Glomerular visceral epithelial cell (primary cell): ENCODE data around the gene CHAC1.
A peak's percentile ranks its signal among the peaks of the same experiment; 100 is the strongest.
"Not testable (repeated sequence)": the region's sequence is repeated elsewhere in the genome, so short reads cannot be mapped to it uniquely, and the experiment has no call there.

Source experiments
- DNase-seq: peaks from one replicate; pipeline ENCODE4 v3.0.0-alpha.2; 2016; ENCODE audit errors: extremely low spot score

Gene CHAC1

GRCh38 chr15:40937762-40938535 is 15.3 kb upstream of the CHAC1 start:
- peak; percentile 67 for DNase-seq

- no peak for DNase-seq
These were observed 14.8 kb upstream of the CHAC1 start for GRCh38 chr15:40938536-40938870.

DNA sequence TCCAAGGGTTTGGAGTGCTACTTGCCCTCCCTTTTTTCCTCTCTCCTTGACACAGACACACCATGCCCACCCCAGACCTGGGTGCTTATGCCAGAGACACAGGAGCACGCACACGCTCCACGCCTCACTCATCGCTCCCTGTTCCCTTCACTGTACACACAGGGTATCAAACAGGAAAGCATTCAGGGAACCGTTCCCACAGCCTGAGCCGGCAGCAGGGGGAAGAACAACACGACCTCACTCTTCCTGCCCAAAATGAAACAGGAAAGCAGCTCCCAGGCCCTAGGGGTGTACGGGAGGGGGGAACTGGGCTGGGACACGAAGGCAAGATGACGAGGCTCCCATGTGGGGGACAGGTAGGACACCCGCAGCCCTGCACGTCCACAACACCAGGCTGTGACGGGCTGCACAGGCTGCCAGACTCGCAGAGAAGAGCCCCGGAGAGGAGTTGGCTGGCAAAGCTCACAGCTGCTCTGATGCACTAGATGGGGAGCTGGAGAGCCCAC is 12.9 kb upstream of the CHAC1 start:
- DNase-seq, result no peak

DNA sequence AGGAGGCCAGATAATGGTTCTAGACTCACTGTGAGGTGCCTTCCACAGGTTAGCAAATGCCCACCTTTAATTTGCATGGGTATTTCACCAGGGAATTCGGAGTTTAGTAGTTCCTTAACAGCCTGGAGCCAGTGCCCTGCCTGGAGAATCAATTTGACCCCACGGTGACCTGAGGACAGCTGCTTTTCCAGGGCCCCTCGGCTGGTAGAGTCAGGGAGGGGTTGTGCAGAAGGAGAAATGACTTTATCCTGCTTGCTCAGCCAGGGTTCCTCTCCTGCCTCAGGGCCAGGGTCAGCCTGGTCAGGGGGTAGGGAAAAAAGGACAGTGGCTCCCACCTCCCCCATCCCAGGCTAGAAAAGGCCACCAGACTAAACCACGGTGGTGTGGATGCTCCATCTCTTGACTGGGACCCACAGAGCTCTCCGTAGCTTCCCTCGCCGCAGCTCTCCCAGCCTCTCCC is 12.2 kb upstream of the CHAC1 start:
- no peak for DNase-seq

DNA sequence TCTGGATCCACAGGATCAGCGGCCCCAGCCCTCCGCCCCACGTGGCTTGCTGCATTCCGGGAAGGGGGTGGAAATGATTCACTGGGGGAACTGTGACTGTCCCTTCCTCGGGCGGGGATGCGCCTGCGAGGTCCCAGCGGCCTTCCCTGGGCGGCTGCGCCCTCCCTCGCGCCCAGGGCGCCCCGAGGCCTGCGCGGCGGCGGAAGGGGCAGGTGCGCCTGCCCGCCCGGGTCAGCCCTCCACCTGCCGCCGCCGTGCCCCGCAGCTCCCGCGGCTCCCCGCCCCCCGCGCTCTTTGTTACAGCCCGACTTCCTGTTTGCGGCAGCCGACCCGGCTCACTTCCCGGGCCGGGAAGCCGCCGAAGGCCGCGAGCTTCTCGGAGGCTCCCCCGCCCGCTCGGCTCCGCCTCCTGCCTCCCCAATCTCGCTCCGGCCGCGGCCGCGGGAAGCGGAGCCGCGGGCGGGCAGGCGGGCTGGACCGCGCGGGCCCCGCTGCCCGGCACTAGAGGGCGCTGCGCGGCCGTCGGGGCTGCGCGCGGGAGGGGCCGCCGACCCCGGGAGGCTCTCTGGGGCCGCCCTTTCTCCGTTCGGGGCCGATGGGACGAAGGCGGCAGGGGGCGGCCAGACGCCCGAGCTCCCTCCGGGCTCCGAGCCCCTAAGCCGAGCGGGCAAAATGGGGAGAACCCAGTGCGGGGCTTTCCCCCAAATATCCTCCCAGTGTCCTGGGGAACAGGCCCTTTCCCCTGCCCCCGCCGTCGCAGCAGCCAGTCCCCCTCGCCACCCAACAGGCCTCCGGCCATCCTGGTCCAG is 11.5 kb upstream of the CHAC1 start:
- peak; percentile 89 for DNase-seq

DNA sequence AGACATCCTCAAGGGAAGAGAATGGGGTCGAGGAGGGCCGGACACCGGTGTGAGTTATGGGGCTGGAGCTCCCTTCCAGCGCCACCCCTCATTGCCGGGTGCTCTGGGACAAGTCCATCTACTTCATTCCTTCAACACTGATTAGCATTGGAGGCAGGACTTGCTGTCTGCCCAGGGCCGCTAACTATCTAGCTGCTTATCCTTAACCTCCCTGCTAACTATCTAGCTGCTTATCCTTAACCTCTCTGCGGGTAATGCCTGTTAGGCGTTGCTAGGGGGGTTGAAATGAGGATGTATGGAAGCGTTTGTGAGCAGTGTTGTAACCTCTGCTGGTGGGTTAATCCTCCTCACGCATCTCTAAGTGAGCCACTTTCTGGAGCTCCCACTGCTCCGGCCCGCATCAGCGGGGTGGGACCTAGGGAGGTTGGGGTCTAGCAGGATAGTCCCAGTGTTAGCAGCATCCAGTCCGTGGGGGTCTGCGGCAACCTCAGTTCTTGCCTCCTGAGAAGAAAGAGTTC is 10.9 kb upstream of the CHAC1 start:
- DNase-seq, result no peak

DNA sequence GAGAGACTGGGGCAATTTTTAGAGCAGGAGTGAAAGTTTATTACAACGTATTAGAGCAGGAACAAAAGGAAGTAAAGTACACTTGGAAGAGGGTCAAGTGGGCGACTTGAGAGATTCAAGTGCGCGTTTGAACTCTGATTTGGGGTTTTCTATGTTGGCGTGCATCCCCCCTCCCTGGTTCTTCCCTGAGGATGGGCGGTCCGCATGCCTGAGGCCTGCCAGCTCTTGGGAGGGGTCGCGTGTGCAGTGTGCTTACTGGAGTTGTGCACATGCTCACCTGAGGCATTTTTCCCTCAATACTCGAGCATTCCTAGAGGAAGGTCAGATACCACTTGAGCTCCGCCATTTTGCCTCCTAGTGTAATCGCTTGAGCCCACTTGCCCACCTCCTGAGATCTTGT is 10.4 kb upstream of the CHAC1 start:
- DNase-seq, result no peak

DNA sequence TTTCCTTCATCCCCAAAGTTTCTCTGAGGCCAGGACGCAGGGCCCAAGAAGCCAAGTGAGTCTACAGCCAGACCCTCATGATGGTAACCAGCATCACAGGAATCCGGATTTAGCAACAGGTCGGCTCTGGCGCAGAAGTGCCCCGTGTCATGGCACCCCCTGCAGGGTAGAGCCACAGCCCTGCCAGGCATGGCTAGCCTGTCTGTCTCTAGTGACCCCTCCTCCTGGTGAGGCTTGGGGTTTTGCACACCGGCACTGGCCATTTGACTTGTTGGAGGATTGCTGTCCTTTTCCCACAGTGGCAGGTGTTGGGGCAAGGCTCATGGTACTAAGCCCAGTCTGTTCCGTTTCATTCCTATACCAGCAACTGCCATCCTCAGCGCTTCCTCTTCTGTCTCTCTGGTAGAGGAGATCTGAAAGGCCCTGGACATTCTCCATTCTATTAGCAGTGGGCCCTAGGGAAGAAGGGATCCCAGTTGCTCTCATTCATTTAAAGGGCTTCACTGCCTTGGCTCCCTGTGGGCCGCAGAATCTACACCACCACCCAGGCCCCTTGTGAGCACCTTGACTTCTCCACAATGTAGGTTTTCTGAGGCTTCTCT is 9.4 kb upstream of the CHAC1 start:
- no peak for DNase-seq

- no peak for DNase-seq
These were observed 8.6 kb upstream of the CHAC1 start for GRCh38 chr15:40944510-40945296.

GRCh38 chr15:40948706-40949473 is 4.4 kb upstream of the CHAC1 start:
- no peak for DNase-seq

- DNase-seq, result no peak
These were observed 3.5 kb upstream of the CHAC1 start for GRCh38 chr15:40949756-40950207.

GRCh38 chr15:40951764-40952163 is 1.5 kb upstream of the CHAC1 start:
- DNase-seq, result no peak

GRCh38 chr15:40952301-40952900 is 870 bp upstream of the CHAC1 start:
- no peak for DNase-seq

GRCh38 chr15:40953713-40954074 is 423 bp downstream of the CHAC1 start:
- peak; percentile 37 for DNase-seq

- DNase-seq, result not testable (repeated sequence)
These were observed 1.0 kb downstream of the CHAC1 start for GRCh38 chr15:40954158-40954848.

DNA sequence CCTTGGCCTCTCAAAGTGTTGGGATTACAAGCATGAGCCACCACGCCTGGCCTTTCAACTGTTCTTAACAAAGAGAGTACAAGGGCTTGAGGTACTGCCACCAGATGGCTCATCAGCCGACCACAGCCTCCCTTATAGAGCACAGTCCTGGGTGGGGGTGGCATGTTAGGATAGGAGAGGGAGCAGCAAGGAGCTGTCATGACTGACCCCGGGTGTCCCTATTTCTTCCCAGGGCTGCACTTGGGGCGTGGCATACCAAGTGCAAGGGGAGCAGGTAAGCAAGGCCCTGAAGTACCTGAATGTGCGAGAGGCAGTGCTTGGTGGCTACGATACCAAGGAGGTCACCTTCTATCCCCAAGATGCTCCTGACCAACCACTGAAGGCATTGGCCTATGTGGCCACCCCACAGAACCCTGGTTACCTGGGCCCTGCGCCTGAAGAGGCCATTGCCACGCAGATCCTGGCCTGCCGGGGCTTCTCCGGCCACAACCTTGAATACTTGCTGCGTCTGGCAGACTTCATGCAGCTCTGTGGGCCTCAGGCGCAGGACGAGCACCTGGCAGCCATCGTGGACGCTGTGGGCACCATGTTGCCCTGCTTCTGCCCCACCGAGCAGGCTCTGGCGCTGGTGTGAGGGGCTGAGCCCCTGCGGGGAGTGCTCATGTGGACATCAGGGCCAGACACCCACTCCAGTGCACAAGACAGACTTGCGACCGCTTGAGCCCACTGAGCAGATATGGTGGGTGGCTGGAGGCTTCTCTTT is 2.1 kb downstream of the CHAC1 start:
- DNase-seq, result no peak

GRCh38 chr15:40955930-40956540 is 2.8 kb downstream of the CHAC1 start:
- DNase-seq, result no peak

- no peak for DNase-seq
These were observed 3.3 kb downstream of the CHAC1 start for GRCh38 chr15:40956541-40956982.
